Neural cell (in vitro differentiated cells): ENCODE results near the gene BRI3.

ENCODE experiments used
- EZH2 ChIP-seq: fragments of 200-600, 300-800 bp; shearing (Covaris generic), sonication (generic); IDR thresholded peaks from 2 replicates; pipeline ENCODE4 v1.6.1; 2014; ENCODE audit warnings: antibody characterized with exemption, low read length, borderline replicate concordance, mild to moderate bottlenecking; ENCODE audit not compliant: insufficient read depth, poor library complexity, severe bottlenecking
- TF ChIP-seq, protein P1 (sequence below): fragments of 450-650 bp; IDR thresholded peaks from 2 replicates; pipeline ENCODE4 v1.5.1; 2014; ENCODE audit warnings: antibody characterized with exemption, mild to moderate bottlenecking, moderate library complexity; ENCODE audit not compliant: poor library complexity, severe bottlenecking

DNA sequence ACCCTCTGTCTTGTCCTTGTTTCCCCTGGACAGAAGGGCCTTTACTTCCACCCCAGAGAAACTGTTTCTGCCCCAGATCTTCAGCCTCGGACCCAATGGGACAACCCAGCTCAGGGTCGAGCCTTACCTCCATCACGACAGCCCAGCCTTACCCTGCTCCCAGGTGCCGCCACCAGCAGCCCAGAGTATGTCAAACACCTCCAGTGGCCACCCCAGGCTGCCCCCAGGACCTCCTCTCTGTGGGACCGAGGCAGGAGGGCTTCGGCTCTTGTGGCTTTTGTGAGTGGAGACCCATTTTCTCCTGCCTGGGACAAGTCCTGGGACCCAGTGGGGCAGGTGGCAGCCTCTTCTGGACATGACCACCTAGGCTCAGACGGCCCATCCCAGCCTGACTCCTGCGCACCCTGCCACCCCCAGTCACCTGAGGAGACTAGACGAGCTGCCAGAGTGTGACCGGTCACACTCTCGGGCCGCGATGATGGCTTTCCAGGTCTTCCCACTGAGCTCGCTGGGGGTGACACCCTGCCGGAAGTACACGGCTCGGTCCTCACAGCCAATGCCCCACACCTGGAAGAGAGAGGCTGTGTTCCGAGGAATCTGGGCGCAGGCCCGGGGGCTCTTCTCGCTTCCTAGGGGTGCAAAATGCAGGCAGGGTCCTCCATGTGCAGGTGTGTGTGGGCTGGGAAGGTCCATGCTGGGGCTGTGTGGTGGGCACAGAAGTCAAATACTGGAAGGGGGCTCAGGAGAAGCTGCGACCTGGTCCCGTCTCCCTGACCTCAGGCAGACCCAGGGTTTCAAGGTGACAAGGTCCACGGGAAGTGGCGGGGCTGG lies 44.9 kb upstream of the BRI3 start:
- TF ChIP-seq EZH2, result no peak
- TF ChIP-seq, protein P1, sequence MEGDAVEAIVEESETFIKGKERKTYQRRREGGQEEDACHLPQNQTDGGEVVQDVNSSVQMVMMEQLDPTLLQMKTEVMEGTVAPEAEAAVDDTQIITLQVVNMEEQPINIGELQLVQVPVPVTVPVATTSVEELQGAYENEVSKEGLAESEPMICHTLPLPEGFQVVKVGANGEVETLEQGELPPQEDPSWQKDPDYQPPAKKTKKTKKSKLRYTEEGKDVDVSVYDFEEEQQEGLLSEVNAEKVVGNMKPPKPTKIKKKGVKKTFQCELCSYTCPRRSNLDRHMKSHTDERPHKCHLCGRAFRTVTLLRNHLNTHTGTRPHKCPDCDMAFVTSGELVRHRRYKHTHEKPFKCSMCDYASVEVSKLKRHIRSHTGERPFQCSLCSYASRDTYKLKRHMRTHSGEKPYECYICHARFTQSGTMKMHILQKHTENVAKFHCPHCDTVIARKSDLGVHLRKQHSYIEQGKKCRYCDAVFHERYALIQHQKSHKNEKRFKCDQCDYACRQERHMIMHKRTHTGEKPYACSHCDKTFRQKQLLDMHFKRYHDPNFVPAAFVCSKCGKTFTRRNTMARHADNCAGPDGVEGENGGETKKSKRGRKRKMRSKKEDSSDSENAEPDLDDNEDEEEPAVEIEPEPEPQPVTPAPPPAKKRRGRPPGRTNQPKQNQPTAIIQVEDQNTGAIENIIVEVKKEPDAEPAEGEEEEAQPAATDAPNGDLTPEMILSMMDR, result no peak
